Measurements from ENCODE around the gene MAP3K4. TPM values are rescaled to one million over a fixed set of nuclear protein-coding genes. Genes with fewer than 3 reads are reported as not detected.

Gene MAP3K4
- total RNA-seq, 1 donor from 2014 or later: 59.8 TPM

DNA sequence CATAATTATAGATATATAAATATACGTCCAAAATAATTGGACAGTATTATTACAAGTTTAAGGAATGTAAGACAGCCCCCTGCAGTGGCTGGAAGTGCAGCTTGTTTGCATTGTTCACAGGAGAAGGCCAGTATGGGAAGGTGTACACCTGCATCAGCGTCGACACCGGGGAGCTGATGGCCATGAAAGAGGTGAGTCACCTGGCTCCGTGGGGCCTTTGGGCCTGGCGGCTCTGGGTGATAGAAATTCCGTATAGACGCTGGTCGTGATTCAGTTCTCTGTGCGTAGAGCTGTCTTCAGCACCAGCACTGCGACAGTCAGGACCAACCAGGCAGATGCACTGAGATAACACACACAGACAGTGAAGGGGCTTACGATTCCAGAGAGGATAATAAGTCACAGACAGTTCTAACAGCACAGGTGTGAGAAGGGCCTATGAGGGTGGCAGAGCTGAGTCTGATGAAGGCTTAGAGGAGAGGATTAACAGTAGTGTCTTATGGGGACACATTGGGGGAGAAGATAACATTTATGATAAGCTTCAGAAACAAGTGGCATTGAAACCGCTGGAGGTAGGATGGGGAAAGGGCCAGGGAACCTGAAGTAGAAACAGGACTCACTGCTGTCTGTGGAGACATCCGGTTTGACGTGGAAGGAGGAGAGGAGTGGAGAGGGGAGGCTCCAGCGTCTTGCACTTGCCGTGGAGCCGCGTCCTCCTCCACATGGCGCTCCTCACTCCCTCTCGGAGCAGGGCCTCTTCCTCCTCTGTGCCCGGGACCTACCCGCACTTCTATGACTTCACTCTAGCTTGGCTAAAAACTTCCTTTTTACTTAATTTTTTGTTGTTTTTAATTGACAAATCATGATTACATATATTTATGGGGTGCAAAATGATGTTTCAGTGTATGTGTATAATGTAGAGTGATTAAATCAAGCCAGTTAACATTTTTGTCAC is 116.5 kb downstream of the MAP3K4 start:
- H3K4me1 Mint-ChIP-seq: peaks cover 8% of the 10 kb centered on the region
- H3K9me3 Mint-ChIP-seq: no peaks in the 10 kb centered on the region
- peaks cover 75% of the 10 kb centered on the region for H3K36me3 Mint-ChIP-seq
- DNase-seq (ENCODE audit: low spot score in 2 of 2, unreplicated experiment in 2 of 2): no peak
- TF ChIP-seq, protein P1, sequence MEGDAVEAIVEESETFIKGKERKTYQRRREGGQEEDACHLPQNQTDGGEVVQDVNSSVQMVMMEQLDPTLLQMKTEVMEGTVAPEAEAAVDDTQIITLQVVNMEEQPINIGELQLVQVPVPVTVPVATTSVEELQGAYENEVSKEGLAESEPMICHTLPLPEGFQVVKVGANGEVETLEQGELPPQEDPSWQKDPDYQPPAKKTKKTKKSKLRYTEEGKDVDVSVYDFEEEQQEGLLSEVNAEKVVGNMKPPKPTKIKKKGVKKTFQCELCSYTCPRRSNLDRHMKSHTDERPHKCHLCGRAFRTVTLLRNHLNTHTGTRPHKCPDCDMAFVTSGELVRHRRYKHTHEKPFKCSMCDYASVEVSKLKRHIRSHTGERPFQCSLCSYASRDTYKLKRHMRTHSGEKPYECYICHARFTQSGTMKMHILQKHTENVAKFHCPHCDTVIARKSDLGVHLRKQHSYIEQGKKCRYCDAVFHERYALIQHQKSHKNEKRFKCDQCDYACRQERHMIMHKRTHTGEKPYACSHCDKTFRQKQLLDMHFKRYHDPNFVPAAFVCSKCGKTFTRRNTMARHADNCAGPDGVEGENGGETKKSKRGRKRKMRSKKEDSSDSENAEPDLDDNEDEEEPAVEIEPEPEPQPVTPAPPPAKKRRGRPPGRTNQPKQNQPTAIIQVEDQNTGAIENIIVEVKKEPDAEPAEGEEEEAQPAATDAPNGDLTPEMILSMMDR (IDR thresholded peaks at IDR 0.05; ENCODE audit: unreplicated experiment): no peak
- H3K27ac Mint-ChIP-seq: no peak overlapping the region
- H3K27me3 Mint-ChIP-seq (ENCODE audit: low read depth): no peaks in the 10 kb centered on the region
- H3K4me3 Mint-ChIP-seq: no peak overlapping the region

DNA sequence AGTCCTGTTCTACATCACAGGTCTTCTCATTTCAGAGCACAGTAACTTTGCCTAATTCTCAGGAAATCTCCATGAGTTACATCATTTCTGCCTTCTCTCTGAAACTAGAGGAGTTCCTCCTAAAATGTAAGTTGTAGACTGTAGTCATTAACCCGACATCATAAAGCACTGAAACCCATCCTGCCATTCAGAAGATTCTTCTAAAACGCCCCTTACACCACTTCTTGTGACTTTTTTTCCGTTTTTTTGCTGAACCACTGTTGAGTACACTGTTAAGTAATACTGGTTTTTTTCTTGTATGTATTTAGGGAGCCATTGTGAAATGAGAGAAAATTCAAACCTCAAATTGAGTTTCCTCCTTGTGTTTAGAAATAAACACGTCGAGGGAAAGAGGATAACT is 117.3 kb downstream of the MAP3K4 start:
- no peaks in the 10 kb centered on the region for H3K9me3 Mint-ChIP-seq
- H3K27ac Mint-ChIP-seq: no peak overlapping the region
- H3K36me3 Mint-ChIP-seq: peaks cover 71% of the 10 kb centered on the region
- DNase-seq (ENCODE audit: low spot score in 2 of 2, unreplicated experiment in 2 of 2): no peak
- H3K27me3 Mint-ChIP-seq (ENCODE audit: low read depth): no peaks in the 10 kb centered on the region
- H3K4me1 Mint-ChIP-seq: peaks cover 8% of the 10 kb centered on the region
- no peak overlapping the region for H3K4me3 Mint-ChIP-seq
- TF ChIP-seq, protein P1 (IDR thresholded peaks at IDR 0.05; ENCODE audit: unreplicated experiment): no peak

DNA sequence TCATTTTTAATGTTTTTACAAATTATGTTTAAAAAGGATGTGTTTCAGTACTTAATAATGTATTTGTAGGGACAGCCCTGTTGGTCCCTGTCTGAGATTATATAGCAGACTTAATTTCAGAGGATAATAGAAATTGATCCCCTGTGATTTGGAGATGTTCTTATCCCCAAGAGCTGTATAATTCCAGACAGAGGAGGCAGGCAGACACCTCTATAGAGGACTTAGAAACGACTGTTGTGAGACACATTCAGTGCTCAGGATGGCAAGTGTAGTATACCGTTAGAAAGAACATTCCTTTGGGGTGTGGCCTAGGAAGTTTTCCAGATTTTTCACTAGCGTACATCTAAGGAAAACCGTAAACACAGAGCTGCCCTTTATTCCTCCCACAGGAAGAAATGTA is 117.8 kb downstream of the MAP3K4 start:
- Mint-ChIP-seq H3K9me3 (no peaks in the 10 kb centered on the region), H3K27me3 (ENCODE audit: low read depth) (no peaks in the 10 kb centered on the region), H3K27ac (no peak overlapping the region), H3K4me3 (no peak overlapping the region), H3K4me1 (peaks cover 8% of the 10 kb centered on the region), H3K36me3 (peaks cover 72% of the 10 kb centered on the region)
- DNase-seq (ENCODE audit: low spot score in 2 of 2, unreplicated experiment in 2 of 2): no peak
- TF ChIP-seq, protein P1 (IDR thresholded peaks at IDR 0.05; ENCODE audit: unreplicated experiment): no peak

DNA sequence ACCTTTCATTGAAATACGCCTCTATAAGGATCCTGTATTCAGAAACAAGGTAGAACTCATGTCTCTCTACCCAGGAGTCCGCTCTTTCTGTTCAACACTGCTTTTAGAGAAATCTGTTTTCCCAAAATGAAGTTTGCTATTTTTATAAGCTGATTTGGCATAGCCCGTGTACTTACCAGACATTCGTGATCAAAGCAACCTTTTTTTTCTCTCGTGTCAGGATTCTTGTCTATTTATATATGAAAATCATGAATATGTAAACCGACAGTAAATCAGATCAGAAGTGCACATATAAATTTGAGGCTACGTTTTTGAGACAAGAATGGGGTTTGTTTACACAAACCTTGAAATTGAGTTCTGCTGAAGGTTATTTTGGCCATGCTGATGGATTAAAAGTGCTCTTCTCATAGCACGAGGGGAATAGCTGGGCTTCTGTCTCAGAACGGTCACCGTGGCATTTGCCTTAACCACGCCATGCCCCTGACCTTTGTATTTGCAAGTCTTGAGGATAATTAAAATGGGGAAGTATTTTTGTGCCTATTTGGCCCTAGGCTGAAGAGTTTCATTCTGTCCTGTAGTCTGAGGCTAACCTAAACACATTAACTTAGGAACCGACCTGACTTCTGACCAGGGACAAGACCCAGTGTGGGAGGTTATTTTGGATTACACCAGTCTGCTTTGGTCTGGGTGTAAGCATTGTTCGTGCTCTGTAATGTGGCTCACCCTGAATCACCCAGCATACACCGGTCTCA is 118.6 kb downstream of the MAP3K4 start:
- peaks cover 75% of the 10 kb centered on the region for H3K36me3 Mint-ChIP-seq
- no peaks in the 10 kb centered on the region for H3K9me3 Mint-ChIP-seq

DNA sequence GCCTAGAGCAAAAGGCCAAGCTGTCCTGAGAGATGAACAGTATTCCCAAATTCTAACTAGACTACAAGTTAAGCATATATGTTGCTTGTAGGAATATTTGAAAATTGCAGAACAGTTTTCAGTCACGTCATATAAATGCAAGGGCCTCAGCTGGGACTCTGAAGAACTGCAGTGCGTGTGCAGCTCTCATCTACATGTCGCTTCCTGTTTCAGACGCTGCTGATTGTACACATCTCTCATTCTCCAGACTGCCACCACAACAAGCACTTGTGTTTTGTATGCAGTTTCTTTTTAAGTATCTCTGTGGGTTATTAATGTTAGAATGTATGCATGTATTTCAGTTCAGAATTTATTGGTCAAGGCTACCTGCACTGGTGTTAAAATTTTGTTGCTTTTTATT is 119.7 kb downstream of the MAP3K4 start:
- no peak overlapping the region for H3K27ac Mint-ChIP-seq
- no peak overlapping the region for H3K4me3 Mint-ChIP-seq
- no peak for DNase-seq (ENCODE audit: low spot score in 2 of 2, unreplicated experiment in 2 of 2)
- no peaks in the 10 kb centered on the region for H3K9me3 Mint-ChIP-seq
- TF ChIP-seq, protein P1 (IDR thresholded peaks at IDR 0.05; ENCODE audit: unreplicated experiment): no peak
- H3K36me3 Mint-ChIP-seq: peaks cover 78% of the 10 kb centered on the region
- H3K27me3 Mint-ChIP-seq (ENCODE audit: low read depth): no peaks in the 10 kb centered on the region
- peaks cover 6% of the 10 kb centered on the region for H3K4me1 Mint-ChIP-seq

More for the DNA sequence above, 118.6 kb downstream of the MAP3K4 start:
- Mint-ChIP-seq H3K4me1 (peaks cover 6% of the 10 kb centered on the region), H3K27me3 (ENCODE audit: low read depth) (no peaks in the 10 kb centered on the region), H3K4me3 (no peak overlapping the region), H3K27ac (no peak overlapping the region)
- DNase-seq (ENCODE audit: low spot score in 2 of 2, unreplicated experiment in 2 of 2): no peak
- TF ChIP-seq, protein P1 (IDR thresholded peaks at IDR 0.05; ENCODE audit: unreplicated experiment): no peak

Data from mesothelial cell of epicardium (in vitro differentiated cells).